Measurements from ENCODE around the gene SOST. TPM values are rescaled to one million over a fixed set of nuclear protein-coding genes. Genes with fewer than 3 reads are reported as not detected.

Gene SOST
- total RNA-seq, 1 donor from 2014 or later: not detected

- DNase-seq (ENCODE audit: low read depth): no peak
- no peak for TF ChIP-seq CTCF (conservative IDR thresholded peaks at IDR 0.05; ENCODE audit: low read depth, low read length)
Measured at GRCh38 chr17:43767713-43768059, 9.1 kb upstream of the SOST start.

GRCh38 chr17:43767053-43767712 lies 8.6 kb upstream of the SOST start:
- H3K4me3 ChIP-seq (ENCODE audit: low read depth, low read length): no peak overlapping the region
- no peak for TF ChIP-seq CTCF (conservative IDR thresholded peaks at IDR 0.05; ENCODE audit: low read depth, low read length)
- no peak for DNase-seq (ENCODE audit: low read depth)

More at GRCh38 chr17:43767713-43768059, 9.1 kb upstream of the SOST start:
- H3K4me3 ChIP-seq (ENCODE audit: low read depth, low read length): no peak overlapping the region

GRCh38 chr17:43766413-43767052 lies 7.9 kb upstream of the SOST start:
- peak; percentile 84 for TF ChIP-seq CTCF (conservative IDR thresholded peaks at IDR 0.05; ENCODE audit: low read depth, low read length)
- DNase-seq (ENCODE audit: low read depth): no peak
- no peak overlapping the region for H3K4me3 ChIP-seq (ENCODE audit: low read depth, low read length)

GRCh38 chr17:43760254-43760852 lies 1.8 kb upstream of the SOST start:
- peak; percentile 100 for TF ChIP-seq CTCF (conservative IDR thresholded peaks at IDR 0.05; ENCODE audit: low read depth, low read length)
- DNase-seq (ENCODE audit: low read depth): peak; percentile 36
- H3K4me3 ChIP-seq (ENCODE audit: low read depth, low read length): no peak overlapping the region

GRCh38 chr17:43759836-43760235 lies 1.2 kb upstream of the SOST start:
- TF ChIP-seq CTCF (conservative IDR thresholded peaks at IDR 0.05; ENCODE audit: low read depth, low read length): no peak
- no peak for DNase-seq (ENCODE audit: low read depth)
- no peak overlapping the region for H3K4me3 ChIP-seq (ENCODE audit: low read depth, low read length)

- H3K4me3 ChIP-seq (ENCODE audit: low read depth, low read length): no peak overlapping the region
- no peak for DNase-seq (ENCODE audit: low read depth)
- TF ChIP-seq CTCF (conservative IDR thresholded peaks at IDR 0.05; ENCODE audit: low read depth, low read length): no peak
Measured at GRCh38 chr17:43758086-43758485, 505 bp downstream of the SOST start.
